Measurements from ENCODE around the gene NFE2L1. TPM values are rescaled to one million over a fixed set of nuclear protein-coding genes. Genes with fewer than 3 reads are reported as not detected.

Gene NFE2L1
- total and polyA plus RNA-seq, 2 experiments from 2014 or later: 28.0 to 66.4 TPM

- 20 to 22% methylated on average over 6 of the region's 6 CpGs for WGBS, 2 experiments (ENCODE audit: low coverage in 1 of 2, low lambda C conversion rate in 2 of 2, missing lambda C conversion rate in 2 of 2)
- TF ChIP-seq EZH2 (IDR thresholded peaks at IDR 0.05; ENCODE audit: insufficient read depth, poor library complexity, severe bottlenecking) (no peak), EZH2phosphoT487 (IDR thresholded peaks at IDR 0.05; ENCODE audit: insufficient read depth, low read depth) (no peak)
- Histone ChIP-seq H3K9me2 (ENCODE audit: insufficient read depth) (no peaks in the 10 kb centered on the region), H3K36me3 (ENCODE audit: low read depth) (no peaks in the 10 kb centered on the region; the same call in 1 of the 2 replicates), H3K4me1 (ENCODE audit: insufficient read depth) (peaks cover 16% of the 10 kb centered on the region), H3K4me2 (ENCODE audit: unreplicated experiment) (peak overlapping the region; percentile 86), H3K27me3 (replicated peaks; ENCODE audit: insufficient read depth) (no peaks in the 10 kb centered on the region), H3K79me2 (ENCODE audit: insufficient read depth) (peaks cover 27% of the 10 kb centered on the region), H3K4me3 (peak overlapping the region; percentile 87), H2AFZ (peak overlapping the region; percentile 66), H4K20me1 (ENCODE audit: insufficient read depth) (no peaks in the 10 kb centered on the region), H3F3A (ENCODE audit: insufficient read depth) (peaks cover 8% of the 10 kb centered on the region), H3K9me3 (ENCODE audit: low read depth) (no peaks in the 10 kb centered on the region), H3K27ac (peak overlapping the region; percentile 76), H3K9ac (peak overlapping the region; percentile 96)
- DNase-seq: no peak
- in situ Hi-C loops (cut with MboI): loop anchor here (10.0 kb wide), 1 partner anchor 58 kb away; no protein-coding TSS in a partner anchor
These were observed 11.5 kb upstream of the NFE2L1 start for GRCh38 chr17:48036693-48037035.

GRCh38 chr17:48037036-48037837, 10.9 kb upstream of the NFE2L1 start, which contains the start of gene COPZ2:
Gene COPZ2, minus strand, starts transcription at chr17:48037797. Its CDS starts 20 bp downstream, at chr17:48037777.
- 1 to 3% methylated on average over 45 to 53 of the region's 73 CpGs for WGBS, 2 experiments (ENCODE audit: low coverage in 1 of 2, low lambda C conversion rate in 2 of 2, missing lambda C conversion rate in 2 of 2)
- no peaks in the 10 kb centered on the region for H3K9me2 ChIP-seq (ENCODE audit: insufficient read depth)
- H3K9me3 ChIP-seq (ENCODE audit: low read depth): no peaks in the 10 kb centered on the region
- H3K4me3 ChIP-seq: peak within 1 kb of the TSS; percentile 87
- peak within 1 kb of the TSS; percentile 96 for H3K9ac ChIP-seq
- peaks cover 16% of the 10 kb centered on the region for H3K4me1 ChIP-seq (ENCODE audit: insufficient read depth)
- in situ Hi-C loops (cut with MboI): loop anchor here (10.0 kb wide), 1 partner anchor 58 kb away; no protein-coding TSS in a partner anchor
- H3K79me2 ChIP-seq (ENCODE audit: insufficient read depth): peaks cover 27% of the 10 kb centered on the region
- H3K27me3 ChIP-seq (replicated peaks; ENCODE audit: insufficient read depth): no peaks in the 10 kb centered on the region
- TF ChIP-seq EZH2phosphoT487 (IDR thresholded peaks at IDR 0.05; ENCODE audit: insufficient read depth, low read depth) (no peak), EZH2 (IDR thresholded peaks at IDR 0.05; ENCODE audit: insufficient read depth, poor library complexity, severe bottlenecking) (no peak)
- peak; percentile 91 for DNase-seq
- H3K36me3 ChIP-seq (ENCODE audit: low read depth): no peaks in the 10 kb centered on the region; the same call in 1 of the 2 replicates
- H2AFZ ChIP-seq: peak within 1 kb of the TSS; percentile 89
- H4K20me1 ChIP-seq (ENCODE audit: insufficient read depth): no peaks in the 10 kb centered on the region
- H3F3A ChIP-seq (ENCODE audit: insufficient read depth): 0 out of 2 replicates have a peak, but pooled peaks cover 2% of the 10 kb centered on the region
- peak within 1 kb of the TSS; percentile 76 for H3K27ac ChIP-seq
- H3K4me2 ChIP-seq (ENCODE audit: unreplicated experiment): peak within 1 kb of the TSS; percentile 86

GRCh38 chr17:48037838-48038323, 10.3 kb upstream of the NFE2L1 start:
- in situ Hi-C loops (cut with MboI): loop anchor here (10.0 kb wide), 1 partner anchor 57 kb away; no protein-coding TSS in a partner anchor
- Histone ChIP-seq H3K27me3 (replicated peaks; ENCODE audit: insufficient read depth) (no peaks in the 10 kb centered on the region), H3K9me2 (ENCODE audit: insufficient read depth) (no peaks in the 10 kb centered on the region), H3F3A (ENCODE audit: insufficient read depth) (no peaks in the 10 kb centered on the region), H3K9me3 (ENCODE audit: low read depth) (no peaks in the 10 kb centered on the region), H4K20me1 (ENCODE audit: insufficient read depth) (no peaks in the 10 kb centered on the region), H3K9ac (peak overlapping the region; percentile 96), H3K79me2 (ENCODE audit: insufficient read depth) (peaks cover 27% of the 10 kb centered on the region), H3K4me3 (peak overlapping the region; percentile 87), H2AFZ (peak overlapping the region; percentile 89), H3K4me1 (ENCODE audit: insufficient read depth) (peaks cover 16% of the 10 kb centered on the region), H3K36me3 (ENCODE audit: low read depth) (no peaks in the 10 kb centered on the region), H3K27ac (peak overlapping the region; percentile 45), H3K4me2 (ENCODE audit: unreplicated experiment) (peak overlapping the region; percentile 75)
- peak; percentile 59 for DNase-seq
- no peak for TF ChIP-seq EZH2phosphoT487 (IDR thresholded peaks at IDR 0.05; ENCODE audit: insufficient read depth, low read depth)
- TF ChIP-seq EZH2 (IDR thresholded peaks at IDR 0.05; ENCODE audit: insufficient read depth, poor library complexity, severe bottlenecking): no peak
- WGBS, 2 experiments (ENCODE audit: low coverage in 1 of 2, low lambda C conversion rate in 2 of 2, missing lambda C conversion rate in 2 of 2): 6 to 15% methylated on average over 7 to 19 of the region's 19 CpGs

GRCh38 chr17:48038687-48039086, 9.5 kb upstream of the NFE2L1 start:
- Histone ChIP-seq H3K9me2 (ENCODE audit: insufficient read depth) (no peaks in the 10 kb centered on the region), H3K9ac (no peak overlapping the region), H3K4me3 (no peak overlapping the region), H3K79me2 (ENCODE audit: insufficient read depth) (peaks cover 27% of the 10 kb centered on the region), H3K27ac (no peak overlapping the region), H2AFZ (0 out of 2 replicates have a peak overlapping the region, but pooled peaks have one; percentile 89), H3K9me3 (ENCODE audit: low read depth) (no peaks in the 10 kb centered on the region), H3K27me3 (replicated peaks; ENCODE audit: insufficient read depth) (no peaks in the 10 kb centered on the region), H3F3A (ENCODE audit: insufficient read depth) (peaks cover 3% of the 10 kb centered on the region), H4K20me1 (ENCODE audit: insufficient read depth) (no peaks in the 10 kb centered on the region), H3K4me2 (ENCODE audit: unreplicated experiment) (no peak overlapping the region), H3K4me1 (ENCODE audit: insufficient read depth) (peaks cover 19% of the 10 kb centered on the region), H3K36me3 (ENCODE audit: low read depth) (no peaks in the 10 kb centered on the region)
- no peak for DNase-seq
- no peak for TF ChIP-seq EZH2phosphoT487 (IDR thresholded peaks at IDR 0.05; ENCODE audit: insufficient read depth, low read depth)
- TF ChIP-seq EZH2 (IDR thresholded peaks at IDR 0.05; ENCODE audit: insufficient read depth, poor library complexity, severe bottlenecking): no peak
- in situ Hi-C loops (cut with MboI): loop anchor here (10.0 kb wide), 1 partner anchor 56 kb away; no protein-coding TSS in a partner anchor
- 89 to 96% methylated on average over 2 of the region's 2 CpGs for WGBS, 2 experiments (ENCODE audit: low coverage in 1 of 2, low lambda C conversion rate in 2 of 2, missing lambda C conversion rate in 2 of 2)
